ENCODE results near the gene ALOX15.

The ALOX15 gene

GRCh38 chr17:4588898-4589625 is 52.4 kb downstream of the ALOX15 start:
- 87 to 89% methylated on average over 22 of the region's 22 CpGs for WGBS, 2 experiments
- H3K4me1 ChIP-seq (ENCODE audit: control insufficient read depth, insufficient read depth, low read length): peaks cover 6% of the 10 kb centered on the region

GRCh38 chr17:4588391-4588790 is 53.1 kb downstream of the ALOX15 start:
- peaks cover 33% of the 10 kb centered on the region for H3K27me3 ChIP-seq (ENCODE audit: control insufficient read depth, insufficient read depth, low read length, poor library complexity, severe bottlenecking)
- no peak overlapping the region for H3K4me3 ChIP-seq (ENCODE audit: insufficient read depth, low read depth, low read length)
- peaks cover 13% of the 10 kb centered on the region for H3K4me1 ChIP-seq (ENCODE audit: control insufficient read depth, insufficient read depth, low read length)
- H3K9me3 ChIP-seq (ENCODE audit: control insufficient read depth, low read length): no peaks in the 10 kb centered on the region
- H3K27ac ChIP-seq (ENCODE audit: insufficient read depth, low read depth, low read length, poor library complexity, severe bottlenecking): no peak overlapping the region
- no peaks in the 10 kb centered on the region for H3K36me3 ChIP-seq (ENCODE audit: control insufficient read depth, insufficient read depth, low read length)
- WGBS, 2 experiments: 84 to 86% methylated on average over 11 of the region's 11 CpGs

More at GRCh38 chr17:4588898-4589625, 52.4 kb downstream of the ALOX15 start:
- Histone ChIP-seq H3K4me3 (ENCODE audit: insufficient read depth, low read depth, low read length) (no peak overlapping the region), H3K27ac (ENCODE audit: insufficient read depth, low read depth, low read length, poor library complexity, severe bottlenecking) (no peak overlapping the region), H3K9me3 (ENCODE audit: control insufficient read depth, low read length) (no peaks in the 10 kb centered on the region), H3K36me3 (ENCODE audit: control insufficient read depth, insufficient read depth, low read length) (no peaks in the 10 kb centered on the region), H3K27me3 (ENCODE audit: control insufficient read depth, insufficient read depth, low read length, poor library complexity, severe bottlenecking) (peaks cover 26% of the 10 kb centered on the region)

- peaks cover 39% of the 10 kb centered on the region for H3K27me3 ChIP-seq (ENCODE audit: control insufficient read depth, insufficient read depth, low read length, poor library complexity, severe bottlenecking)
- no peaks in the 10 kb centered on the region for H3K9me3 ChIP-seq (ENCODE audit: control insufficient read depth, low read length)
- no peak overlapping the region for H3K27ac ChIP-seq (ENCODE audit: insufficient read depth, low read depth, low read length, poor library complexity, severe bottlenecking)
- peaks cover 18% of the 10 kb centered on the region for H3K4me1 ChIP-seq (ENCODE audit: control insufficient read depth, insufficient read depth, low read length)
- WGBS, 2 experiments: 90 to 92% methylated on average over 9 of the region's 9 CpGs
- no peak overlapping the region for H3K4me3 ChIP-seq (ENCODE audit: insufficient read depth, low read depth, low read length)
- no peaks in the 10 kb centered on the region for H3K36me3 ChIP-seq (ENCODE audit: control insufficient read depth, insufficient read depth, low read length)
Measured at GRCh38 chr17:4587803-4588202, 53.7 kb downstream of the ALOX15 start.

GRCh38 chr17:4587195-4587594 is 54.3 kb downstream of the ALOX15 start:
- 93 to 99% methylated on average over 7 of the region's 7 CpGs for WGBS, 2 experiments
- H3K27me3 ChIP-seq (ENCODE audit: control insufficient read depth, insufficient read depth, low read length, poor library complexity, severe bottlenecking): peaks cover 40% of the 10 kb centered on the region
- no peaks in the 10 kb centered on the region for H3K36me3 ChIP-seq (ENCODE audit: control insufficient read depth, insufficient read depth, low read length)
- no peak overlapping the region for H3K27ac ChIP-seq (ENCODE audit: insufficient read depth, low read depth, low read length, poor library complexity, severe bottlenecking)
- H3K9me3 ChIP-seq (ENCODE audit: control insufficient read depth, low read length): no peaks in the 10 kb centered on the region
- no peak overlapping the region for H3K4me3 ChIP-seq (ENCODE audit: insufficient read depth, low read depth, low read length)
- peaks cover 25% of the 10 kb centered on the region for H3K4me1 ChIP-seq (ENCODE audit: control insufficient read depth, insufficient read depth, low read length)

- Histone ChIP-seq H3K27me3 (ENCODE audit: control insufficient read depth, insufficient read depth, low read length, poor library complexity, severe bottlenecking) (peaks cover 40% of the 10 kb centered on the region), H3K9me3 (ENCODE audit: control insufficient read depth, low read length) (no peaks in the 10 kb centered on the region), H3K27ac (ENCODE audit: insufficient read depth, low read depth, low read length, poor library complexity, severe bottlenecking) (no peak overlapping the region), H3K4me3 (ENCODE audit: insufficient read depth, low read depth, low read length) (no peak overlapping the region), H3K4me1 (ENCODE audit: control insufficient read depth, insufficient read depth, low read length) (peaks cover 28% of the 10 kb centered on the region), H3K36me3 (ENCODE audit: control insufficient read depth, insufficient read depth, low read length) (no peaks in the 10 kb centered on the region)
- 94 to 95% methylated on average over 9 of the region's 9 CpGs for WGBS, 2 experiments
Measured at GRCh38 chr17:4586043-4586442, 55.4 kb downstream of the ALOX15 start.

- peaks cover 40% of the 10 kb centered on the region for H3K27me3 ChIP-seq (ENCODE audit: control insufficient read depth, insufficient read depth, low read length, poor library complexity, severe bottlenecking)
- no peak overlapping the region for H3K4me3 ChIP-seq (ENCODE audit: insufficient read depth, low read depth, low read length)
Measured at GRCh38 chr17:4585638-4585994, 55.9 kb downstream of the ALOX15 start.

GRCh38 chr17:4584917-4585637 is 56.4 kb downstream of the ALOX15 start:
- 16 to 17% methylated on average over 57 of the region's 57 CpGs for WGBS, 2 experiments
- no peaks in the 10 kb centered on the region for H3K9me3 ChIP-seq (ENCODE audit: control insufficient read depth, low read length)
- H3K27me3 ChIP-seq (ENCODE audit: control insufficient read depth, insufficient read depth, low read length, poor library complexity, severe bottlenecking): peaks cover 40% of the 10 kb centered on the region
- H3K4me3 ChIP-seq (ENCODE audit: insufficient read depth, low read depth, low read length): peak overlapping the region; percentile 52
- no peak overlapping the region for H3K27ac ChIP-seq (ENCODE audit: insufficient read depth, low read depth, low read length, poor library complexity, severe bottlenecking)
- no peaks in the 10 kb centered on the region for H3K36me3 ChIP-seq (ENCODE audit: control insufficient read depth, insufficient read depth, low read length)
- peaks cover 28% of the 10 kb centered on the region for H3K4me1 ChIP-seq (ENCODE audit: control insufficient read depth, insufficient read depth, low read length)

More at GRCh38 chr17:4585638-4585994, 55.9 kb downstream of the ALOX15 start:
- H3K36me3 ChIP-seq (ENCODE audit: control insufficient read depth, insufficient read depth, low read length): no peaks in the 10 kb centered on the region
- no peaks in the 10 kb centered on the region for H3K9me3 ChIP-seq (ENCODE audit: control insufficient read depth, low read length)
- H3K4me1 ChIP-seq (ENCODE audit: control insufficient read depth, insufficient read depth, low read length): peaks cover 28% of the 10 kb centered on the region
- 69 to 75% methylated on average over 7 of the region's 7 CpGs for WGBS, 2 experiments
- H3K27ac ChIP-seq (ENCODE audit: insufficient read depth, low read depth, low read length, poor library complexity, severe bottlenecking): no peak overlapping the region

- H3K4me3 ChIP-seq (ENCODE audit: insufficient read depth, low read depth, low read length): peak within 1 kb of the TSS; percentile 52
- 1% methylated on average over 100 of the region's 100 CpGs for WGBS, 2 experiments
Measured at GRCh38 chr17:4584101-4584916, 57.2 kb downstream of the ALOX15 start, which contains the start of gene SMTNL2. TSS of gene SMTNL2 (plus strand) at chr17:4584529. CDS start at chr17:4584606, 77 bp downstream.

GRCh38 chr17:4583782-4584100 is 57.7 kb downstream of the ALOX15 start:
- Histone ChIP-seq H3K36me3 (ENCODE audit: control insufficient read depth, insufficient read depth, low read length) (no peaks in the 10 kb centered on the region), H3K27ac (ENCODE audit: insufficient read depth, low read depth, low read length, poor library complexity, severe bottlenecking) (no peak overlapping the region), H3K9me3 (ENCODE audit: control insufficient read depth, low read length) (no peaks in the 10 kb centered on the region), H3K4me3 (ENCODE audit: insufficient read depth, low read depth, low read length) (peak overlapping the region; percentile 52), H3K27me3 (ENCODE audit: control insufficient read depth, insufficient read depth, low read length, poor library complexity, severe bottlenecking) (peaks cover 40% of the 10 kb centered on the region), H3K4me1 (ENCODE audit: control insufficient read depth, insufficient read depth, low read length) (peaks cover 28% of the 10 kb centered on the region)
- 26% methylated on average over 12 of the region's 12 CpGs for WGBS, 2 experiments

More at GRCh38 chr17:4584101-4584916, 57.2 kb downstream of the ALOX15 start, which contains the start of gene SMTNL2:
- H3K27ac ChIP-seq (ENCODE audit: insufficient read depth, low read depth, low read length, poor library complexity, severe bottlenecking): no peak within 1 kb of the TSS
- peaks cover 40% of the 10 kb centered on the region for H3K27me3 ChIP-seq (ENCODE audit: control insufficient read depth, insufficient read depth, low read length, poor library complexity, severe bottlenecking)
- peaks cover 28% of the 10 kb centered on the region for H3K4me1 ChIP-seq (ENCODE audit: control insufficient read depth, insufficient read depth, low read length)
- H3K9me3 ChIP-seq (ENCODE audit: control insufficient read depth, low read length): no peaks in the 10 kb centered on the region
- H3K36me3 ChIP-seq (ENCODE audit: control insufficient read depth, insufficient read depth, low read length): no peaks in the 10 kb centered on the region

- H3K36me3 ChIP-seq (ENCODE audit: control insufficient read depth, insufficient read depth, low read length): no peaks in the 10 kb centered on the region
- WGBS, 2 experiments: 94 to 95% methylated on average over 2 to 3 of the region's 3 CpGs
- peaks cover 28% of the 10 kb centered on the region for H3K4me1 ChIP-seq (ENCODE audit: control insufficient read depth, insufficient read depth, low read length)
- no peak overlapping the region for H3K27ac ChIP-seq (ENCODE audit: insufficient read depth, low read depth, low read length, poor library complexity, severe bottlenecking)
- no peaks in the 10 kb centered on the region for H3K9me3 ChIP-seq (ENCODE audit: control insufficient read depth, low read length)
- H3K27me3 ChIP-seq (ENCODE audit: control insufficient read depth, insufficient read depth, low read length, poor library complexity, severe bottlenecking): peaks cover 40% of the 10 kb centered on the region
- H3K4me3 ChIP-seq (ENCODE audit: insufficient read depth, low read depth, low read length): no peak overlapping the region
Measured at GRCh38 chr17:4583206-4583605, 58.3 kb downstream of the ALOX15 start.

All from ectodermal cell (in vitro differentiated cells).